Peyer's patch (tissue), 4 donors: ENCODE results near the gene RAB5B.

Source experiments
- POLR2A ChIP-seq, 2 donors: fragments of 450-650 bp; IDR thresholded peaks; one replicate each; pipeline ENCODE4 v1.5.1; 2017; ENCODE audit warnings: antibody characterized with exemption in 2 of 2, mild to moderate bottlenecking in 2 of 2, moderate library complexity in 2 of 2
- TF ChIP-seq, protein P1 (sequence below), 6 experiments: fragments of 450-650 bp in 4 of 6; fragments of 200-600 bp in 2 of 6; sonication (generic) in 1 of 6; IDR thresholded peaks; one replicate each; pipeline ENCODE4 v1.5.1; 2017 to 2019; ENCODE audit warnings: antibody characterized with exemption in 6 of 6, mild to moderate bottlenecking in 3 of 6, moderate library complexity in 1 of 6

DNA sequence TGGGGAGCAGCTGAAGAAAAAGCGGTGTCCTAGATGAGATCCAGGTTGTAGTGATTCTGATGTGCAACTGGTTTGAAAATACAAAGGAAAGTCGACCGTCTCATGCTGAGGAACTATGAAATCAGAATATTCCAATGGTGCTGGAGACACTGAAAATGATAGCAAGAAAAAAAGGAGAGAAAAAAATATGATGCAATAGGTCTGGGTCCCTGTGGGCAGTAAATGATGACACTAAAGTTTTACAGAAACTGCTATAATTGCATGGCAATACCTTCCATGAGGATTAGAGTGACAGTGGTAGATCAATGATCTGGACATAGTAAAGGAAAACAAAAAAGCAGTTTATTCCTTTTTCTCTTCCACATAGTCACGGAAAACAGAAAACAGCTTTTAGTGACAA, 48.5 kb upstream of the RAB5B start:
- TF ChIP-seq, protein P1, sequence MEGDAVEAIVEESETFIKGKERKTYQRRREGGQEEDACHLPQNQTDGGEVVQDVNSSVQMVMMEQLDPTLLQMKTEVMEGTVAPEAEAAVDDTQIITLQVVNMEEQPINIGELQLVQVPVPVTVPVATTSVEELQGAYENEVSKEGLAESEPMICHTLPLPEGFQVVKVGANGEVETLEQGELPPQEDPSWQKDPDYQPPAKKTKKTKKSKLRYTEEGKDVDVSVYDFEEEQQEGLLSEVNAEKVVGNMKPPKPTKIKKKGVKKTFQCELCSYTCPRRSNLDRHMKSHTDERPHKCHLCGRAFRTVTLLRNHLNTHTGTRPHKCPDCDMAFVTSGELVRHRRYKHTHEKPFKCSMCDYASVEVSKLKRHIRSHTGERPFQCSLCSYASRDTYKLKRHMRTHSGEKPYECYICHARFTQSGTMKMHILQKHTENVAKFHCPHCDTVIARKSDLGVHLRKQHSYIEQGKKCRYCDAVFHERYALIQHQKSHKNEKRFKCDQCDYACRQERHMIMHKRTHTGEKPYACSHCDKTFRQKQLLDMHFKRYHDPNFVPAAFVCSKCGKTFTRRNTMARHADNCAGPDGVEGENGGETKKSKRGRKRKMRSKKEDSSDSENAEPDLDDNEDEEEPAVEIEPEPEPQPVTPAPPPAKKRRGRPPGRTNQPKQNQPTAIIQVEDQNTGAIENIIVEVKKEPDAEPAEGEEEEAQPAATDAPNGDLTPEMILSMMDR (IDR thresholded peaks at IDR 0.05) = no peak
- no peak for TF ChIP-seq POLR2A (IDR thresholded peaks at IDR 0.05)
